Astrocyte of the cerebellum (primary cell): ENCODE data around the gene OSBPL10.
A peak's percentile ranks its signal among the peaks of the same experiment; 100 is the strongest.

Experiments used
- DNase-seq: peaks from one replicate; pipeline ENCODE4 v3.0.0-alpha.2; 2011; ENCODE audit warnings: low read depth
- H3K4me3 ChIP-seq: 2 replicates; pipeline ENCODE4 v1.5.1; 2011; ENCODE audit warnings: mild to moderate bottlenecking, low read depth, low read length, moderate library complexity
- in situ Hi-C: cut with HindIII; loops from 2 replicates; pipeline ENCODE4 v1.10.0; 2017; ENCODE audit warnings: low sequenced_read_pairs
- TF ChIP-seq, protein P1 (sequence below): IDR thresholded peaks from 2 replicates; pipeline ENCODE4 v1.5.1; 2012; ENCODE audit warnings: low read length, low read depth, moderate library complexity, mild to moderate bottlenecking; ENCODE audit errors: missing control alignments

The OSBPL10 gene, protein sequence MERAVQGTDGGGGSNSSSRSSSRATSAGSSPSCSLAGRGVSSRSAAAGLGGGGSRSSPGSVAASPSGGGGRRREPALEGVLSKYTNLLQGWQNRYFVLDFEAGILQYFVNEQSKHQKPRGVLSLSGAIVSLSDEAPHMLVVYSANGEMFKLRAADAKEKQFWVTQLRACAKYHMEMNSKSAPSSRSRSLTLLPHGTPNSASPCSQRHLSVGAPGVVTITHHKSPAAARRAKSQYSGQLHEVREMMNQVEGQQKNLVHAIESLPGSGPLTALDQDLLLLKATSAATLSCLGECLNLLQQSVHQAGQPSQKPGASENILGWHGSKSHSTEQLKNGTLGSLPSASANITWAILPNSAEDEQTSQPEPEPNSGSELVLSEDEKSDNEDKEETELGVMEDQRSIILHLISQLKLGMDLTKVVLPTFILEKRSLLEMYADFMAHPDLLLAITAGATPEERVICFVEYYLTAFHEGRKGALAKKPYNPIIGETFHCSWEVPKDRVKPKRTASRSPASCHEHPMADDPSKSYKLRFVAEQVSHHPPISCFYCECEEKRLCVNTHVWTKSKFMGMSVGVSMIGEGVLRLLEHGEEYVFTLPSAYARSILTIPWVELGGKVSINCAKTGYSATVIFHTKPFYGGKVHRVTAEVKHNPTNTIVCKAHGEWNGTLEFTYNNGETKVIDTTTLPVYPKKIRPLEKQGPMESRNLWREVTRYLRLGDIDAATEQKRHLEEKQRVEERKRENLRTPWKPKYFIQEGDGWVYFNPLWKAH

DNA sequence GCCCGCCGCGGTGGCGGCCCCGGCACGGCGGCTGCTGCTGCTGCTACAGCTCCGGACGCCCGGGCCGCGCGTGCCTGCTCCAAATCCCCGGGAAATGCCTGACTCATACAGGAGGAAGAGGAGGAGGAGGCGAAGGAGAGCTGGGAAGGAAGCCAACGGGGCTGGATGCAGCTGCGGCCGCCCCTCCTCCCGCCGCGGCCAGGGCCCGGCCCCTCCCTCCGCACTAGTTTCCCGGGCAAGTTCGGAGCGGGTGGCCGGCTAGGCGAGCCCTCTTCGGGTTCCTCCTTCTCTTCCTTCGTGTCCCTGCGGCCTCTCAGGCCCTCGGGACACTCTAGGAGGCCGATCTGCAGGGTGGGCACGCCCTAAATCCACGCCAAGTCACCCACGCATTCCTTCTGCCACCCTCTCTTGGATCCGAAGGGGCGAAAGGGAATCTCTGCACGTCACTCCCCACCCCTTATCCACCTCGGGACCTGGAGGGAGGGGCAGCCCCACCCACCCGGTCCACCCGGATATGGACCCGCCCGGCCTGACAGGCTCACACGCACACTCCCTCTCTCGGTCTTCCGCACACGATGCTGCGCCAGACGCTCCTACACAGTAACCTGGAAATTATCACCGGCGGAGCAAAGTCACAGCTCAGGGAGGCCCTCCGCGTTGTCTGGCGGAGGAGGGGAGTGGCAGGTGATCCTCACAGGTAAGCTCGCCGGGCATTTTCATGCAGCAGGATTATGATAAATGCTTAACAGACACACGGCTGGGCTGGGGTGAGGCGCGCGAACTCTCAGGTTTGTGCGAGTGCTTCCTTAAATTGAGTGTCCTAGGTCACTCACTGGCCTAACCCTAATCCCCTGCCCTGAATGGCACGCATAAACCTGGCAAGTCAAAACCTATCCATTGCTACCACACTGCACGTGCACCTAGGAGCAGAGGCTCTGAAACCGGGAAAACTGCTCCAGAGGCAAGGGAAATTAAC is at the start of gene OSBPL10, which contains the start of gene ZNF860:
Gene OSBPL10, minus strand, starts transcription at position 57 of the 976 bp plus-strand sequence. CDS start 83 bp downstream, outside the sequence.
Gene ZNF860, plus strand, starts transcription at position 545 of the 976 bp plus-strand sequence. CDS start 7,330 bp downstream, outside the sequence.
- H3K4me3 ChIP-seq, result peak within 1 kb of the TSS; percentile 51
- in situ Hi-C loops, result no loop called here
- TF ChIP-seq, protein P1, sequence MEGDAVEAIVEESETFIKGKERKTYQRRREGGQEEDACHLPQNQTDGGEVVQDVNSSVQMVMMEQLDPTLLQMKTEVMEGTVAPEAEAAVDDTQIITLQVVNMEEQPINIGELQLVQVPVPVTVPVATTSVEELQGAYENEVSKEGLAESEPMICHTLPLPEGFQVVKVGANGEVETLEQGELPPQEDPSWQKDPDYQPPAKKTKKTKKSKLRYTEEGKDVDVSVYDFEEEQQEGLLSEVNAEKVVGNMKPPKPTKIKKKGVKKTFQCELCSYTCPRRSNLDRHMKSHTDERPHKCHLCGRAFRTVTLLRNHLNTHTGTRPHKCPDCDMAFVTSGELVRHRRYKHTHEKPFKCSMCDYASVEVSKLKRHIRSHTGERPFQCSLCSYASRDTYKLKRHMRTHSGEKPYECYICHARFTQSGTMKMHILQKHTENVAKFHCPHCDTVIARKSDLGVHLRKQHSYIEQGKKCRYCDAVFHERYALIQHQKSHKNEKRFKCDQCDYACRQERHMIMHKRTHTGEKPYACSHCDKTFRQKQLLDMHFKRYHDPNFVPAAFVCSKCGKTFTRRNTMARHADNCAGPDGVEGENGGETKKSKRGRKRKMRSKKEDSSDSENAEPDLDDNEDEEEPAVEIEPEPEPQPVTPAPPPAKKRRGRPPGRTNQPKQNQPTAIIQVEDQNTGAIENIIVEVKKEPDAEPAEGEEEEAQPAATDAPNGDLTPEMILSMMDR, result no peak
- DNase-seq, result peak; percentile 74

DNA sequence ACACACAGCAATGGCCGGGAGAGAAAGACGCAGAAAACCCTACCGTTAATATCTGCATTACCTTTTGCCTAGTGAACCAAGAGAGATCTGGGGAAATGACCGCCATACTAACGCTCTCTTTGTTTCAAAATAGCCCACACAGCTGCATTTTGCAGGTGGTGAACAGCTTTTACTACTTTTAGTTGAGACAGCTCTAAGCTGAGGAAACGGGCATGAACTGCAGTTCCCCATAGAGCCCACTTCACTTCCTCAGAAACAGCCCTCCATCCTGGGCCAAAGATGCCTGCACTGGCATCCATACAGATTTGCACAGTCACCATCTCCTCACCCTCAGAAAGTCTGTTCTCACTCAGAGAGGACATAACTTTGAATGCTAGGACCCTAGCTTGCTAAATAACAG is 45.5 kb upstream of the OSBPL10 start:
- TF ChIP-seq, protein P1, result no peak
- DNase-seq, result no peak
- H3K4me3 ChIP-seq, result no peak overlapping the region
- in situ Hi-C loops, result no loop called here

DNA sequence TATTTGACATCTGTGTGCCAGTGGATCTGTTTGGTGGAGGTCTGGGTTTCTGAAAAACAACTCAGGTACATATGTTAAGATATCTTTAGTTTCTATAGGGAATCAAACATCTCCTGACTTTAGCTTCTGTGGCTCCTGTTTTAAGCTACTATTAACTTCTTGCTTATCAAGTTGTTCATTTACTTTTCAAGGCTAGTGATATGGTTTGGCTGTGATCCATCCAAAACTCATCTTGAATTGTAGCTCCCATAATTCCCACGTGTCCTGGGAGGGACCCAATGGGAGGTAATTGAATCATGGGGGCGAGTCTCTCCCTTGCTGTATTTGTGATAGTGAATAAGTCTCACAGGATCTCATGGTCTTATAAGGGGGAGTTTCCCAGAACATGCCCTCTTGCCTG is 41.9 kb upstream of the OSBPL10 start:
- no peak for DNase-seq
- TF ChIP-seq, protein P1, result no peak
- H3K4me3 ChIP-seq, result no peak overlapping the region
- in situ Hi-C loops, result no loop called here

DNA sequence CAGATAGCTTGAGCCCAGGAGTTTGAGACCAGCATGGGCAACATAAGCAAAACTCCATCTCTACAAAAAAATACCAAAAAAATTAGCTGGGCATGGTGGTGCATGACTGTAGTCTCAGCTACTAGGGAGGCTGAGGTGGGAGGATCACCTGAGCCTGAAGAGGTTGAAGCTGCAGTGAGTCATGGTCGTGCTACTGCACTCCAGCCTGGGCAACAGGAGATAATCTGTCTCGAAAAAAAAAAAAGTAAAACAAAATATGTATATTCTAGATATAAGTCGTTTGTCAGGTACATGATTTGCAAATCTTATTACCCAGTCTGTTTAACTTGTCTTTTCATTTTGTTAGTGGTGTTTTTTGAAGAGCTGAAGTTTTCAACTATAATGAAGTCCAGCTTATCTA is 40.7 kb upstream of the OSBPL10 start:
- in situ Hi-C loops, result no loop called here

DNA sequence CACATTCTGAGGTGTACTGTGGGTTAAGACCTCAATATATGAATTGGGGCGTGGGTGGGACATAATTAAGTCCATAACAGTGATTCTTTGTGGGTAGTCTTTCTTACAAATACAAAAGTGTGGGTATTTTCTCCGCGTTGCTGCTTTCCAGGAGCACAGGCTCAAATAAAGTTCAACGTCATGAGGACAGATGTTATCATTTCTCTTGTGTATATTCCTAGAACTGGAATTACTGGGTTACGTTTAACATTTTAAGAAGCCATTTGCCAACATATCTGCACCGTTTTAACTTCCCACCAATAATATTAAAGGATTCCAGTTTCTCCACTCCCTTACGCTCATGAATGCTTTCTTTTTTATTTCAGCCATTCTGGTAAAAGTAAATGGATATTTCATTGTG is 40.1 kb upstream of the OSBPL10 start:
- TF ChIP-seq, protein P1, result no peak
- DNase-seq, result no peak
- in situ Hi-C loops, result no loop called here

More for the DNA sequence above, 40.7 kb upstream of the OSBPL10 start:
- no peak overlapping the region for H3K4me3 ChIP-seq
- DNase-seq, result no peak
- TF ChIP-seq, protein P1, result no peak

More for the DNA sequence above, 40.1 kb upstream of the OSBPL10 start:
- no peak overlapping the region for H3K4me3 ChIP-seq
